GM19463 (cell line): ENCODE measurements around the gene NAALADL1.

Experiments
- ATAC-seq: cut with Tn5 transposase; IDR thresholded peaks from one replicate; pipeline ENCODE4 v1.9.1; 2021; ENCODE audit warnings: mild to moderate bottlenecking, moderate library complexity; ENCODE audit not compliant: unreplicated experiment

NAALADL1 gene

DNA sequence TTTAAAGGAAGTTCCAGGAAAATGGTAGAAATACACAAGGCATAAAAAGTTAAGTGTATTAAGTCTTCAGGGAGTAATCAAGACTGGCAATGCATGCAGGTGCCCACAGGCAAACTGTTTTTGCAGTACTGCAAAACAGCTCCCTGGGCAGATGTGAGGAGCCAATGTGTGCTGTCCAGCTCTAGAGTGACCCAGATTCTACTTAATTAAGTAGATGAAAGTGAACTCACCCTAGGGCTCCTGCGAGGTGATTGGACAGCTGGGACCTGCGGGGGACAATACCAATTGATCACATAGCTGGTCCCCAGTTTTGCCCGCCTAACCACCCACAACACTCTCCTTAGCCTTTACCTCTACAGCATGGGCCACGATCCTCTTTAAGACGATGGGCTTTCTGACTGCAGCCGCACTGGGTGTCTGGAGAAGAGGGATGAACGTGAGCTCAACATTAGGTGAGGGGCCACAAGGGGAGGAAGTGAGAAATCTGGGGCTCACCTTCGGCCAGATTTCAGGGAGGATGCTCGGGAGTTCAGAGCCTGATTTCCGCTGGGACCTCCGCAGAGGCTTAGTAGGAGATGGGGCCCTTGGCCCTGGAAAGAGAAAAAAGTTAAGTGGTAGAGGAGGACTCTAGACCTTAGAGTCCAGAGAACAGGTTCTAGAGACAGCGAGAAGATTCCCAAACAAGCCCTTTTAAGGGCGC is 24.9 kb upstream of the NAALADL1 start:
- peak; percentile 17 for ATAC-seq

DNA sequence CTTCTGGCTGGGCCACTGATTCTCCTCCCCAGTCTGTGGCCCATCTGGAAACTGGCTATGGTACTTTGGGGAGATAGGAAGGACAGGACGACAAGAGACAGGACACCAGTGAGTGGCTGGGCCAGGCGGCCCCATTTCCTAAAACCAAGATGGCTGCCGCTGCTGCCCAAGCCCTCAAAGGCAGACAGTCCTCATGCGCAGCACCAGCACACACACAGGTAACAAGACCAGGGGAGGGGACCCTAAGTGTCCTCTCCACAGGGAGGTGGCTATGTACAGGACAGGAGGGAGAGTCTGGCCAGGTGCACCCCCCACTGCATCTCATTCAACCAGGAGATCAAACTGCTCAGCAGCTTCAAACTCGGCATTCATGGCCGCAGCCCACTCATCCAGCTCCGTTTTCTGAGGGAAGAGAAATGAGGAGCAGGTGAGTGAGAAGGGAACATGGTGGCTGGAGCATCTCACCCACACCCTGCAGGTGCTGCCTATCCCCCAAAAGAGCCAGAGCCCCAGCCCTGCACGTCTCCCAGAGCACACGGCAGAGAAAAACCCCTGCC is 20.5 kb upstream of the NAALADL1 start:
- ATAC-seq: no peak

DNA sequence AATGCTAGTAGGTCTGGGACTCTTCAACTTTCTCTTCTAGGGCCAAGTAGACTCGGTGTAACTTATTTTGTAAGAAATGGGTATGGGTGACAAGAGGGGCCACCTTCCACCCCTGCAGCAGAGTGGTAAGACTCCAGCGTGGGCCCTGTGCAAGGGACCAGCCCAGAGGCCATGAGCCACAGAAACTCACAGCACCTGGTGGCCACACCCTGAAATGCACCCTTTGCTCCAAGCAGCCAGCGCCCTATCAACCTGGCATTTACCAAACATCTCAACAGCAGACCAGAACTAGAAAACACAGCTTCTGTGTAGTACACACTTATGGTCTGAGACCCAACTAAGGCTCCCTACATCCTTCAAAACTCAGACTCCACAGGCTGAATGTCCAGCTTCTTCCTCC is 19.8 kb upstream of the NAALADL1 start:
- ATAC-seq: peak; percentile 51

DNA sequence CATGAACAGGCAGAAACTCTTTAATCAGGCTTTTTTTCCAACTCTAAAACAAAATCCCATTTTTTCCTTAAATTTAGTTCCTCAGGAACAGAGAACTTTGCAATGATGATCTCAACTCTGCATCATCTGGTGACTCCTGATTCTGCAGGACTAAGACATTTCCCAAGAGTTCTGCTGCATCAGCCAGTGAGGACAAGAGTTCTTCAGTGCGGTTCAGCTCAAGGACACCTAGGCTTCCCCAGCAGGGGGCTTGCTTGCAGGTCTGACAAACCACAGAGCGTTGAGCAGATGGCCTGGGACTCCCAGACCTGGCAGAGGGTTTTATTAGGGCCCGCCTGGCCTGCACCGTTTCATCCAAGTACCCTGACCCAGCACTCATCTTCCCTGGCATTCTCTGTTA is 19.1 kb upstream of the NAALADL1 start:
- ATAC-seq: no peak

DNA sequence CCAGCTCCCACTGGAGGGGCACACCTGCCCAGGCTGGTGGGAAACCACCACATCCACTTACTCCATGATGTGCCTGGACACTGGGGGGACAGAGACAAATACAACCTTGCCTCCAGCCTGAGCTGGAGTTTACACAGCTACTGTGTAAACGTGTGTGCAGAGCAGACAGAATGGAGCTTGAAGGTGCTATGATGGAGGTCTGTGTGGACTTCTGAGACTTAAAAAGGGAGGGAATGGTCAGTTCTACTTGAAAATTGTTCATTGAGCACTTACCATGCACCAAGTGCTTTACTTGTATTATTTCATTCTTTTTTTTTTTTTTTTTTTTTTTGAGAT is 14.2 kb upstream of the NAALADL1 start:
- ATAC-seq: no peak

DNA sequence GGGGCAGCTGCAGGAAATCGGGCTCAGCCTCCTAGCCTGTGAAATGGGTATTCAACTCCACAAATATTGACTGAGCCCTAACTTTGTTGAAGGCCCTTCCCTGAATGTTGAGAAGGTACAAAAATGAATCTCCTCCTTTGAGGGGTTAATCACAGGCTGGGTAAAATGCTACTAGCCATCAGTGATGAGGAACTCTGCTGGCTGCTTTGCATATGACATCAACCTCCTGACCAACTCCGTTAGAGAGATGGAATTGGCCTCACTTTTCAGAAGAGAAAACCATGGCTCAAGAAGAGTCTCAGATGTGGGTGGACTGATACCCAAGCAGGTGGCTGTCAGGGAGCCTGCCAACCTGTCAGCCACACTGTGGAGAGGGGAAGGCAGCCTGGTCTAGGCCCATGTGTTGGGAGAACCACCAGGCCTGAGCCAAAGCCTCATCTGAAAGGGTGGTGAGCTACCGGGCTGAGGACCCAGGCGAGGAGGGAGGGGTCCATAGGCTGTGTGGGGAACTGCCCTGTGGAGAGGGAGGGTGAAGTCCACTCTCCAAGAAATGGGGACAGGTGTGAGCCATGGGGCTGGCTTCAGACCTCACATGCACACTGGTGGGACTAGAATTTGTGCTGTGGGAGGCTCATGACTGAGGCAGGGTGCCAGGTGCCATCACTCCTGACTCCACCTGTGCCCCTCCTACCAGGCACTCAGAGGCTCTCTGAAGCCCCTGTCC is 13.7 kb upstream of the NAALADL1 start:
- ATAC-seq: no peak

DNA sequence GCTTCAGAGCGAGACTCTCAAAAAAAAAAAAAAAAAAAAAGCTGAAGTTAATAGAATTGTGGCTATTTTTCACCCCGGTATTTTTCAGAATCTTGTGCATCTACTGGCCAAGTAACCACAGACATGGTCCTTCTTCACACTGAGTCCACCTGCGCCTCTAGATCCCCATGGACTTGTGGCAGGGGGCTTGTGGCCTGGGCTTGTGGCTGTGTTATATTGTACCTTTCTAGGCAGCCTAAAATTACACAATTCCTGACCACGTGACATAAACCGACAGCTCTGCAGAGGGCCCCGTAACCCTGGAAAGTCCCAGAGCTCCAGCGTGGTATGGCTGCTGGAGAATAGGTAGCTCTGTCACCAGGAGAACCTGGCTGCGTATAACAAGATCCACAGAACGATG is 10.9 kb upstream of the NAALADL1 start:
- no peak for ATAC-seq

DNA sequence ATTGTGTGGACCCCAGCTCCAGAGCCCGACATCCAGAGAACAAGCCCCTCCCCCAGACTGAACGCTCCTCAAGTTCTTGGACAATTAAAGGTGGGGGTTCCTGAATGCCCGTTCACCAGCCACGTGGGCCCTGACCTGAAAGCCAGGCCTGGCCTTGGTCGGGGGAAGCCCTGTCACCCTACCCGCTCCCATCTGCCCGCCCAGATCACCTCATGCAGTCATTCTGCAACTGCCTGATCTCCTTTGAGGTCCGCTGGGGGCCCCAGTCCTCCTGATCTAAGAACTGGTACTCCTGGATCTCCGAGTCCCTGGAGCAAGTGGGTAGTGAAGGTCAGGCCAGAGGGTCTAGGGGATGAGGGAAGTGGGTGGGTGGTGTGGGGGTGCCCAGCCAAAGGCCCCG is 9.1 kb upstream of the NAALADL1 start:
- no peak for ATAC-seq

DNA sequence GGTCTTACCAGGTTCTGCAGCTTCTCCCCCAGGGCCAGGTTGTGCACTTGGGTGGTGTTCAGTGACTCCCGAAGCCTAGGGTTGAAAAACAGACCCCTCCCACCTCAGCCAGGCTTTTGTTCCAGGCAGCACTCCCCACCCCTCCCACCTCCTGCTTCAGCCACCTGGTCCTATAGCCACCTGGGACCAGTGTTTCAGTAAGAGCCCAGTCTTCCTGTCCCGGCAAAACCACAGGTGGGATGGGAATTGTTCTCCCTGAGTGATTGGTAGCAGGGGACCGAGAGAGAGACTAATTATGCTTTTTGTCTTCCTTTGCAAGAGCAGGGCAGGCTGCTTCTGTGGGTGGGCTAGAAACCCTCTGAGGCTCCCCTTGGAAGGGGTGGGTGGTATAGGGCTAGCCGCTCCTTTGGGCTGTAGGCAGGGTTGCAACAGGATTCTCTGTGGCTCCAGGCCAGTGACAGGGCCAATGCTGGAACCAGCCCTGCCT is 8.5 kb upstream of the NAALADL1 start:
- ATAC-seq: no peak

DNA sequence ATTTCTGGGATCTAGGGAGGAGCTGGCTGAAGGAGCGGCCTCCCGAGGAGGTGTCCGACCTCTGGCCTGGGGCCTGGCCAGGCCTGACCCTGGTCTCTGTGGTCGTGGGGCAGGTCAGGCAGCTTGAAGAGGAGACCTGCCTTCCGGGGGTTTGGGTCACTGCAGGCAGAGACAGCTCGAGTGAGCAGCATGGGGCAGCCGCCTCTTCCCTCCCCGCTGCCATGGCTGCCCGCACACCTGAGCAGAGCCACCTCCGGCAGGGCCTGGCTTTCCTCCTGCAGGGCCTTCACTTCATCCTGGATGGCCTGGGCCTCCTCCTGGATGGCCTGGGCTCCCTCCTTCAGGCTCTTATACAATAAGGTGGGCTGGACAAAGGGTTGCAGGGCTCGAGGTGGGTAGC is 8.0 kb upstream of the NAALADL1 start:
- no peak for ATAC-seq

DNA sequence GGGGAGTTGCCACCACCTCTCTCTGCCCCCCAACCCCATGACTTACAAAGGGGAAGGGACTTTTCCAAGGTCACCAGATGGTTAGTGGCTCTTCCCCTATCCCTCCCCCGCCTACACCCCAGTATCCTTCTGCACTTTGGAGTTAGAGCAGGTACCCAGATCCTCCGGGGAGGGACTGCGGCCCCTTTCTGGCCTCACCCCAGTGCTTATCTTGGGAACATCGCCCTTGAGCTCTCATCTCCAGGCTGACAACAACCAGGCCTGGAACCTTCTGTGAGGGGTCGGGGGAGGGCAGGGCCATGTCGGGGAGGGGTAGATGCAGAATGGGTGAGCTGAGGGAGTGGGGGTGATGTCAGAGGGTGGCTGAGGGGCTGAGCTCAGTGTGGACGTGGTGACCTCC is 7.5 kb upstream of the NAALADL1 start:
- no peak for ATAC-seq

DNA sequence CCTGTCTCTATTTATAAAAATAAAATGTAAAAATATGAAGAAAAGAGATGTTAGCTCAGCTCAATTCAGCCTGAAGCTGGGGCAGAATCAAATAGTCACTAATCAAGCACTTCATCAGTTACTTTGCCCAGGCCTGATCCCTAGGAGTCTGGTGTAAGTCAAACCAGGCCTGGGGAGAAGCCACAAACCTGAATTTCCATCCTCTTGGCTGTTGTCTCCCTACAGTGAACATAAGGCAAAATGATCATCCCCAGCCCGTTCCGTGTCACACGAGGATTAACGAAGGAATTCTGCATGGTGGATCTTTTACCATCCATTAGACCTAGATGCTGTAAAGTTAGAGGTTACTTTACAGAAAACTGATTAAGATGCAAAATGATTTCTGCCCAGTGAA is 6.5 kb upstream of the NAALADL1 start:
- no peak for ATAC-seq

DNA sequence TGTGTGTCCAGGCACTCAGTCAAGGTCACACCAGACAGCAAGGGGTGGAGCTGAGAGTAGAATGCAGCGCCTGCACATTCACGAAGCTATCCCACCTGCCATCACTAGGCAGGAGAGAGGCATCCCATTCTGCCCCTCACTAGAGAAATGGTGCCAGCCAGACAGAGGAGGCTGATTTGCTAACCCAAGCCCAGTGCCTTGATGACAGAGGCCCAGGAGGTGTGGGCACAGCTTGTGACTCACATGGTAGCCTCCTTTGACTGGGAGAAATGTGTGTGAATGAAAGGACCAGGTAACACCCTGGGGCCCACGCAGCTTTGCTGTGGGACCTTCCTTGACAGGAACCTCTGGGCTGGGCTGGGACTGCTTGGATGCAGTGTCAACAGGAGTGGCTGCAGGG is 5.2 kb upstream of the NAALADL1 start:
- ATAC-seq: no peak

DNA sequence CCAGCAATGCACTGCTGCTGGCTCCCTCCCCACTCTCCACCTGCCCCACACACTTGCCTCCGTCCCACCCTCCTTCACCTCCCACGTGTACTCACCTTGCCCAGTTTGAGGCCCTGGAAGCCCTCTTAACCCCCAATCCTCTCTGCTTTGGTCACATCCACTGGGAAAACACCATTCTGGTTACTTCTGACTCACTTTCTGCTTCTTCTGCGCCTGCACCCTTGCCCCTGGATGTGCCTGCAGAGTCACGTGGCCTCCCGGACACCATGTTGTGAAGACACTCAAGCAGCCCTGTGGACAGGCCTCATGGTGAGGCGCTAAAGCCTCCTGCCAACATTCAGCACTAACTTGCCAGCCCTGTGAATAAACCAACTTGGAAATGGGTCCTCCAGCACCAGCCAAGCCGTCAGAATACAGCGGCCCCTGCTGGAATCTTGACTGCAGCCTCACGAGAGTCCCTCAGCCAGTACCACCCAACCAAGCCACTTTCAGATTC is 2.6 kb upstream of the NAALADL1 start:
- no peak for ATAC-seq

DNA sequence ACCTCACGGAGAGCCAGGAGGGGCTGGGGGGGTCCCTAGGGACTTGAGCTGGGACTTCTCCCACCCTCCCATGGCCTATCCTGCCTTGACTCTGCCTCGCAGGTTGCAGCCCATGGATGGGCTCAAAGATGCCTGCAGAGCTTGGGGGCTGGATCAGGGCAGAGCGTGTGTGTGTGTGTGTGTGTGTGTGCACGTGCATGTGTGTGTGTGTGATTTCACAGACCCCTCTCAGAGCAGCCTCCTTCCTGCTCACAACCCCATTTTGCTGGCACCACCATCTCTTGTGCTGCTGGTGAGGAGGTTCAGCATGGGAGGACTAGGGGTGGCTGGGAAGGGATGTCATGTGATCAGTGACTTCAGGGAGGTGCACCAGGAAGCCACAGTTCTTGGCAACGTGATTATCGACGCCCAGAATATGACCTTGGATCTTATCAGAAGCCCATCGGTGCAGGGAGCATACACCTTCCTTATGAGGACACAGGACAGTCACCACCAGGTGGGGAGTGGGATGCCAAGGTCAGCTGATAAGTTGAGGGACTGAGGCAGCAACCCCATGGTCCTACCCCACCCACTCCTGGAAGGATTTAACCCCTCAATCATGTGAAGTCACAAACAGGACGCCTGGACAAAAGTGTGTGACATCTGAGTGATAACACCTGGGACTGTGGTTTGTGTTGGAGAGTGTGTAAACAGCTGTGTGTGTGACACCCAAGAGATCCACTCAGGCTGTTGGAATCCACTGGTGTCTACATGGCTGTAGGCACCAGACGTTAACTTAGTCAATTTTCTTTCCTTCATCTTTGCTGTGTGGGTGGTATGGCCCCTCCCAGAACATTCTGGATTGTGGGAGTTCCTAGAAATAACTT is 1.8 kb upstream of the NAALADL1 start:
- no peak for ATAC-seq

DNA sequence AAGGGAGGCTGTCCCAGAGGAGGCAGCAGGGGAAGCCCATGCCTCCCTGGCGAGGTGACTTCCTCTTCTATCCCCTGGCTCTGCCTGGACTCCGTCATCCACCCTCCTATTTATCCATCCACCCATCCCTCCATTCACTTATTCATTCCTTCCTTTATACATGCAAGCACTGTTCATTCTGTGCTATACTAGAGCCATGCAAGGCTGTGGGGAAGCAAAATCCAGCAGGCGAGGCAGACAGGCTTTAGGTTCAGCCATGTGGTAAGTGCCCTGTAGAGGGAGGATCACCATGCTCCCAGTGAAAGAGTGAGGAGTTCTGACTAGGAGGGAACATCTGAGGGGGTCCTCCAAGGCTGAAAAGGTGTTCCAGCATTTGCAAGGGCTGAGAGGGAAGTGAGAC is 1.2 kb upstream of the NAALADL1 start:
- ATAC-seq: no peak

DNA sequence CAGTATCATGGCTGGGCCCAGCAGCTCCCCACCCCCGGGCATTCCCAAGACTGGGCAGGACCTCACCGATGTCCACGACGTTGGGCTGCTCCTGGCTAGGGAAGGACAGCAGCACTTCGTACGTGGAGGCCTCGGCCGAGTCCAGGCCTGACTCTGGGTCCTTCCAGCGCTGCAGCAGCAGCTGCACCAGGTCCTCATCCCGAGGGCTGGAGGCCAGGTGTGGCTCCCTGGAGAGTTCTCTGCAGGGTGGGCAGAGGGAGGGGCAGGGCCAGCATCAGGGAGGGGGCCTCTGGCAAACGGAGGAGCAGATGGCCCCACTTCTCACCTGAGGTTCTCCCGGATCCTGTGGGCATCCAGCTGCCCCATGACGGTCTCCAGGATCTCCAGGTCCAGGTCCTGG is 341 bp downstream of the NAALADL1 start:
- ATAC-seq: no peak

DNA sequence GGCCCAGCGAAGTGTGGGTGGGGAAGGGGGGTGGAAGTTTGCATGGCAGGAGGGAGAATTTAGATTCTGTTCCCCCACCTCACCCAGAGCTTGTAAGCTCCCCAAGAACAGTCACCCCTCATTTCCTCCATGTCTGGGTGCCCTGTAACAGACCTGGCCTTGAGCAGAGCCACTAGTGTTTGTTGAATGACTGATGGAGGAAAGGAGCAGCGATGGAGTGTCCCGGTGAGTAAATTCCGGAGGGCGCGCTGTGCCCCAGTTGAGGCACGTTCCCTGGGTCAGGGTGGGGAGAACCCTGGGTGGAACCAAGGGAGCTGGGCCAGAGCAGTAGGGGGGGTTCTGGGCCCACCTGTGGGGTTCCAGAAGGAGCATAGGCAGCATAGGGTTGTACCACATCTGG is 827 bp downstream of the NAALADL1 start:
- ATAC-seq: no peak

DNA sequence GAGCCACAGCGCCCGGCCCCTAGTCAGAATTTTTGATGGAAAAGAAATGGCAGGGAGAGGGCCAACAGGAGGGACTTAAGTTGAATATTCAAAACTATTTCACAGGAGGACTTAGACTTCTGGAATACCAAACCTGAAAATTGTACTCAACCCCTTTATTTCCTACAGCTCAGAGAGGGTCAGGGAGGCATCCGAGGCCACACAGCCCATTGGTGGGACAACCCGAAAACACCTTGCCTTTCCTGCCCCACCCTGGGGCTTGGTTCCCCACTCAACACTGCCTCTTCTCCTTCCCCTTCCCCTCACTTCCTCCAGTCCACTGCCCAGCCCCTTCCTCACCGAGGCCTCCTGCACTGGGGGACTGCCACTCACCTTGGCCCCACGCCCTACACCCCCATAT is 1.4 kb downstream of the NAALADL1 start:
- ATAC-seq: no peak

DNA sequence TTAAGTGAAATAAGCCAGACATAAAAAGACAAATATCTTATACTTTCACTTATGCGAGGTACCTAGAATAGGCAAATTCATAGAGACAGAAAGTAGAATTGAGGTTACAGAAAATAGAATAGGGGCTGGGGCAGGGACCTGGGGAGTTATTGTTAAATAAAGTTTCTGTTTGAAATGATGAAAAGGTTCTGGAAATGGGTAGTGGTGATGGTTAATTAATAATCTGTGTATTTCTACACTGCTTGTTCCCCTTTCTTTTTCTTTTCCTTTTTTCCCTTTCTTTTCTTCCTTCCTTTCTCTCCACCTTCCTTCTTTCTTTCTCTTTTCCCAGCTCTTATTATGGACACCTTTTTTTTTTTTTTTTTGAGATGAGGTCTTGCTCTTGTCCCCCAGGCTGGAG is 2.8 kb downstream of the NAALADL1 start:
- ATAC-seq: no peak

DNA sequence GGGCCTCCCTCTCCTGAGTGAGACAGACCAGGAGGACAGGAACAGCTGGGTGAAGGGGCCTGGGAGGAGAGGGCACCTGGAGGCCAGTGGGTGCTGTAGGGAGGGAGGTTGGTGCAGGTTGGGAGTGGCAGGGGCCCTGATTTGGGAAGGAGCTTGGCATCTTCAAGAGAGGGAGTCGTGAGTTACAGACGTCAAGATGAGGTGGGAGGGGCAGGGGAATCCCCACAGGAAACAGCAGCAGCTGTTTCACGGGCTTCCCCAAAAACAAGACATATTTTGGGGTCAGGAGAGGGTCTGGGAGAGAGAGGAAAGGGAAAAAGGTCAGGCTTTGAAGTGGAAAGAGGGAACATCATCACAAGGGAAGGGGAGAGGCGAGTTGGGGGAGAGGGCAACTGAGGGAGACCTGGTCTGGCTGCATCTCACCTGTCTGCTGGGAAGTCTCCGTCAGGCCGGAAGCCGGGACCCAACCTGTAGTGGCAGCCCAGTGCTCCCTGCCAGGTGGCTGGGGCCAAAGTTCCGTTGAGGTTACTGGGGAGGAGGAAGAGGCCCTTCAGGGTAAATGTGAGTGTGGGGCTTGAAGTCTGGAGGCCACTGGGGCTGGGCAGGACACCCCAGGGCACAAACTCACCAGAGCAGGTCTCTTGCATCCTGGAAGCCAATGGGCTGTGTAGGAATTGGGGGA is 4.4 kb downstream of the NAALADL1 start:
- no peak for ATAC-seq
